Activated CD8-positive, alpha-beta memory T cell treated with anti-CD3 and anti-CD28 coated beads, Interleukin-2, amount 50 U/mL, for 4 hours (primary cell): ENCODE measurements around the gene NPAT.
"Not testable (repeated sequence)": the region's sequence is repeated elsewhere in the genome, so short reads cannot be mapped to it uniquely, and the experiment has no call there.

Source experiments
- DNase-seq: peaks from one replicate; pipeline ENCODE4 v3.0.0-alpha.2; 2020

Gene NPAT

DNA sequence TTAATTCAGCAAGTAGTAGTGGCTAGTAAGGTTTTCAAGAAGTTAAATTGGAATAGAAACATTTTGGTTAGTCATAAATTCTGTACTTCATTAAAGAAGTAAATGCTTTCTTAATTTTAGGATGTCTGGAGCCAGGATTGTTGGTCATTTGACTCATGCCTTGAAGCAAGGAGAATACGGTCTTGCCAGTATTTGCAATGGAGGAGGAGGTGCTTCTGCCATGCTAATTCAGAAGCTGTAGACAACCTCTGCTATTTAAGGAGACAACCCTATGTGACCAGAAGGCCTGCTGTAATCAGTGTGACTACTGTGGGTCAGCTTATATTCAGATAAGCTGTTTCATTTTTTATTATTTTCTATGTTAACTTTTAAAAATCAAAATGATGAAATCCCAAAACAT, 75.3 kb downstream of the NPAT start:
- no peak for DNase-seq

- no peak for DNase-seq
Observed at GRCh38 chr11:108144615-108145014, 77.8 kb downstream of the NPAT start.

DNA sequence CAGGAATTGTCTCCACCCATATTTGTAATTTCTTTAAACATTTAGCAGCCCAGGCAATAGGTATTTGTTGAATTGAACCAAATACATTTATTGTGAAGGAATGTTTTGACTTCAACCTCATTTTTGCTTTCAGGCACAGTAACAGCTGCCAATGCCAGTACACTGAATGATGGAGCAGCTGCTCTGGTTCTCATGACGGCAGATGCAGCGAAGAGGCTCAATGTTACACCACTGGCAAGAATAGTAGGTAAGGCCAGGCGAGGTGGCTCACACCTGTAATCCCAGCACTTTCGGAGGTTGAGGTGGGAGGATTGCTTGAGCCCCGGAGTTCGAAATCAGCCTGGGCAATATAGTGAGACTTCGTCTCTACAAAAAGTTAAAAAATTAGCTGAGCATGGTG, 80.1 kb downstream of the NPAT start:
- no peak for DNase-seq

GRCh38 chr11:108137212-108137611, 85.2 kb downstream of the NPAT start:
- no peak for DNase-seq

DNA sequence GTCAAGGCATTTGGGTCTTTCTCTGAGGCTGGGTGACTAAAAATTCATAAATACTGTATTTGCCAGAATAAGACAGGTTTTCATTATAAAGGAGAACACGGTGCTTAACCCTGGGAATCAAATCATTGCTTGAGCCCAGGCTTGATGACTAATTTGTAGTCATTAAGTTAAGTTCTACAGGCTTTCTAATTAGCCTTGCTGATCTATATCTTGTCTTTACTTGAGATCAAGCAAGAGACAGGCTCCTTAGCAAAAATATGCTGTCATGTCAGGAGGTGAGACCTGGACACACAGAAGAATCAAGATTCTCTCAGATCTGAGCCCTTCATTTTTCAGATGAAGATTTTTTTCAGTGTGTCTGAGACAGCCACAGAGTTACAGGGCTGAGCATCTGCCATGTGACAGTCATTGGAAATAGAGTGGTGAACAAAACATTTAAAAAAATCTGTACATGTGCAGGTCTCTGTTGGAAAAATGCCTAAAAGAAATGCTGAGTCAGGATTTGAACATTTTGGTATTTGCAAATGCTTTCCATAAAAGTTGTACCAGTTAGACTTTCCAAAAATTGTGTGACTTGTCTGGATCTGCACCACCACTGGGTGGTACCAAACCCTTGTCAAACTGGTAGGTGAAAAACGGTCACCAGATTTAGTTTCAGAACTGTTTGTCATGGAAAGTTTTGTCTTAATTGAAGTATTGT, 86.4 kb downstream of the NPAT start:
- DNase-seq, result peak; percentile 32

- DNase-seq, result not testable (repeated sequence)
Observed at GRCh38 chr11:108132993-108133538, 89.4 kb downstream of the NPAT start.

DNA sequence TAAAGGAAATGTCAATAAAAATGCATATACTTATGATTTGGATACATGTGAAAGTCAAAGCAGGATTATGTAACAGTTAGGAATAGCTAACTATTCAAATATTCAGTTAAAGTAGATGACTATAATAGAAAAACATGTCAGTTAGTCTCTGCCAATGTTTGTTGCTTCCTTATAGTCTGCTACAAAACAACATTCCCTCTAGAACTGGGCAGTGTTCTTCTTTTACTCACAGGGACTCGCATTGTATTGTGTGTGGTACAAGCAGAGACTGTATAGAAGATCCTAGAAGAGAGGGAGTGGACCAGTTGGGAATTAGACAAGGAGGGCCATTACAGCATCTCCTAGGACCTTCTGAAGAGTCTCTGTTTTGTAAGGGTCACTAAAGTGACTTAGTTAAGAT, 90.4 kb downstream of the NPAT start:
- DNase-seq, result no peak

DNA sequence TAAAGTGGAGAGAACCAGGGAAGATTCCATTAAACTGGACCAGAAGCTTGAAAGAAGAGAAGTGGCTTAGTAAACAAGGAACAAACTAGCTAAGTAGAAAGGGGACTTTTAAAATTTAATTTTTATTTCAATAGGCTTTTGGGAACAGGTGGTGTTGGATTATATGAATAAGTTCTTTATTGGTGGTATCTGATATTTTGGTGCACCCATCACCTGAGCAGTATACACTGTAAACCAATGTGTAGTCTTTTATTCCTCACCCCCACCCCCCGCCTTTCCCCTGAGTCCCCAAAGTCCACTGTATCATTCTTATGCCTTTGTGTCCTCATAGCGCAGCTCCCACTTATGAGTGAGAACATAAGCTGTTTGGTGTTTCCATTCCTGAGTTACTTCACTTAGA, 93.7 kb downstream of the NPAT start:
- DNase-seq, result no peak

DNA sequence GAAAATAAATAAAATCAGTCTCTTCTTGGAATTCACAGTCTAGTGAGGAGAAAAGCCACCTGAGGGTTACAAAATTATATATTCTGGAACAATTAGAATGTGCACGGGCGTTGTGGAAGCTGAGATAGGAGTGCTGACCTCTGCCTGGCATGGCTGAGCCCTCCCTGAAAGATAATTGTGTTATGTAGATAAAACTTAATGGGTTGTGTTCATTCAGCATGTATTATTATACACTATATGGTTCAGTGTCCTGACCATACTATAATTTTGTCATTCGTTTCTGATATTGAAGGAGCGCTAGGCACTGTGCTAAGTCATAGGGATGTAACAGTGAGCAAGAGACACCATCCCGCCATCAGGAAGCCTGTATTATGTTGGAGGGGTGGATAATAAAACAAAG, 97.3 kb downstream of the NPAT start:
- DNase-seq, result no peak

DNA sequence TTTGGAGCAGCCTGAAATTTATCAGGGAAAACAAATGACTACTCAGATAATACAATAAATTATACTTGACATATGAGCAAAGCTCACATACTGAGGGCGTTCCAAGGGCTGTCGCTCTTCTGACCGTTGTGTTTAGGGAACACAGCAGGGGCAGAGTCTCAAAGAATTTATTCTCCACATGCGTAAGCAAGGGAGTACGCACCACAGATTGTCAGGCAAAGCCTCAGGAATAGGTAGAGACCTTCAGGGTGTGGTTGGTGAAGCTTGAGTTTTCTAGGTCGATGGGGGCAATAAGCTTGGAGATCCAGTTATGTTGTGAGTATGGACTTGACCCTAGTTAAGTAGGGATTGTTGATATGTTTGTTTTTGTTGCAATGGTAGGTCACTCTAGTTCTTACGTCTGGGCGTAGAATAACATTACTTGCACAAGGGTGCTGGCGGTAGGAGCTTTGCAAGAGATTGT, 100.2 kb downstream of the NPAT start:
- no peak for DNase-seq

DNA sequence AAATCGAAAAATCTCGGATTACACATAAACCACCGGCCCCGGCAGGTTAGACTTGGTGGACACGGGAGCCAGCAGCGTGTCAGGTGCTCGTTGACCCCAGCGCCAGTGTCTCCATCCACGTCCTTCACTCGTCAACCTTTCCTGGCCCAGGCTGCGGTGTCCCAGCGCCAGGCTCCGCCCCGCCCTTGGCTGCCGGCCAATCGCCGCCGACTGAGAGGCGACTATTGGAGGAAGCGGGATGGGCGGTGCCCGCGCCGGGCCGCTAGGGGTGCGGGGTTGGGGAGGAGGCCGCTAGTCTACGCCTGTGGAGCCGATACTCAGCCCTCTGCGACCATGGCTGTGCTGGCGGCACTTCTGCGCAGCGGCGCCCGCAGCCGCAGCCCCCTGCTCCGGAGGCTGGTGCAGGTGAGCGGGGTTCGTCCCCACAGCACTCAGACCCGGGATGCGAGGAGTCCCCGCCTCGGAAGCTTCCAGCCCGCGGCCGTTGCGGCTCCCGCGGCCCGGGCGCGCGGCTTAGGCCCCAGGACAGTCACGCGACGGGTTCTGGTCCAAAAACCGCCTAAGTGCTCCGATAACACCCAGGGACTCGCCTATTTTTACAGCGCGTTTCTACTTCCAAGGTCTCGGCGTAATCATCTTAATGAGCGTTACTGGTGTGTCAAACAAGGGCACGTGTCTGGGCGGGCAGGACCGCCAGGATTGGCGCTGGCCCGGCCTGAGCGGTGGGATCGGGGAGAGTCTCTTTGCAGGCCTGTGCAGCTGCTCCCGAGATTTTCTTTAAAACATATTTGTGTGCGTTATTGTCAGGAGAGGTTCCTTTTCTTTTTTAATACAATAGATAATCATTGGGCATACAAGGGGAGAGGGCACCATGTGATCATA, 100.9 kb downstream of the NPAT start, which contains the start of gene ACAT1:
ACAT1 (plus strand) TSS at position 294 of the 882 bp plus-strand sequence; CDS start at position 334, 40 bp downstream.
- DNase-seq, result peak; percentile 97

- not testable (repeated sequence) for DNase-seq
Observed at GRCh38 chr11:108120936-108121273, 101.5 kb downstream of the NPAT start.

- DNase-seq, result no peak
Observed at GRCh38 chr11:108117746-108118371, 104.6 kb downstream of the NPAT start.

DNA sequence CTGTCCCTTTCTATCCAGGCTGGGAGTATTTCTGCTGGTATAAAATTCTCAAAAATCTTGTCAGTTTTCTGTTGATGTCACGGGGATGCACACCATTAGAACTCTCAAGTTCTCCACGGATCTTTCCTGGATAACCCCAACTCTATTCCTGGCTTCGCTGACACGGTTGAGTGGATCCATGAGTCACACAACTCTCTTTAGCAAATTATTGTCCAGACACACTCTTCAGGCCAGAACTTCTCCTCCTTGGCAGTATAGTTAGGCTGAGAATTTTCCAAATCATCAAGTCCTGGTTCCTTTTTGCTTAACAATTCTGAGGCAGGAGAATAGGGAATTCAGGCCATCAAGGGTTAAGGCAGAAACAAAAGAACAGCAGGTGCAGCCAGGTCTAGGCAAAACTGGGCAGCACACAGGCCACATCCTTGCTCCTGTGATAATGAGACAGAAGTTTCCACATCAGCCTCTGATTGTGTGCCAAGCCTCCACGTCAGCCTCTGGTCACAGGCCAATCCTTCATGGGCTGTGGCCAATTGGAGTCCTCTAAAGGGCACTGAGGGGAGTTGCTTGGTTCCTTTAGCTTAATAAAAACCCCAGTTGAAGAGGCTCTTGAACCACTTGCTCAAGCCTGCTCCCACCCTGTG, 106.8 kb downstream of the NPAT start:
- no peak for DNase-seq

DNA sequence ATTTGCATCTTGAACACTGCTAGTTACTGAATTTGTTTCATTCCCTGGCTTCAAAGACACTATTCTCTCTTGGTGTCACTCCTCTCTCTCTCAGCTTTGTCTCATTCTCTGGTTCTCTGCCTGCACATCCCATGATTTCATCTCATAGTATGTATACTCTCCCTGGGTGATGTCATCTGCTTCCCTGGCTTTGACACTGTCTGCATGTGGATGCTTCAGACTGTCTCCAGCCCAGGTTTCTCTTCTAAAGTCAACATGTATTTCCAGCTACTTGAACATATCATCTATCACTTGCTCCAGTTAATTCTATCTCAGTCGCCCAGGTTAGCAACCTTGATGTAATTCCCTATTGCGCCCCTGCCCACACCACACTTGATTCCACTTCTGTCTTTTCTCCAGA, 110.4 kb downstream of the NPAT start:
- no peak for DNase-seq

DNA sequence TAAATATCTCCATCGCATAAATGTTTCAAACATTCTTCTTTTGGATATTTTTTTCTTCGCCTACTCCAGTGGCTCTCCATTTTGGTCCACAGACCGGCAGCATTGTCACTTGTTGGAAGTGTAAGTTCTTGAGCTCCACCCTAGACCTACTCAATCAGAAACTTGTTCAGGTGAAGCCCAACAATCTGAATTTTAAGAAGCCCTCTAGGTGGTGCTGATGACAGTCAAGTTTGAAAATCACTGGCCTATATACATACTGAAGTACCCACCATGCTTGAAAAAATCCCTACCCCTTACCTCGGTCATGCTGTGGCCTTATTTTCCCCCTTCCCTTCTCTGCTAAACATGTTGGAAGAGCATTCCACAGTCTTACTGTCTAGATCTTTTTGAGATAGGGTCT, 111.3 kb downstream of the NPAT start:
- DNase-seq, result no peak
